GM12875 (cell line): ENCODE data around the gene SECISBP2.

Experiments
- H3K4me3 ChIP-seq: one replicate; pipeline ENCODE4 v1.5.1; 2011; ENCODE audit warnings: low read depth, low read length, control low read depth
- TF ChIP-seq, protein P1 (sequence below): IDR thresholded peaks from 2 replicates; pipeline ENCODE4 v1.5.1; 2011; ENCODE audit warnings: low read depth, mild to moderate bottlenecking, control low read depth, inconsistent platforms, low read length, moderate library complexity, borderline replicate concordance; ENCODE audit not compliant: insufficient read depth

The SECISBP2 gene

DNA sequence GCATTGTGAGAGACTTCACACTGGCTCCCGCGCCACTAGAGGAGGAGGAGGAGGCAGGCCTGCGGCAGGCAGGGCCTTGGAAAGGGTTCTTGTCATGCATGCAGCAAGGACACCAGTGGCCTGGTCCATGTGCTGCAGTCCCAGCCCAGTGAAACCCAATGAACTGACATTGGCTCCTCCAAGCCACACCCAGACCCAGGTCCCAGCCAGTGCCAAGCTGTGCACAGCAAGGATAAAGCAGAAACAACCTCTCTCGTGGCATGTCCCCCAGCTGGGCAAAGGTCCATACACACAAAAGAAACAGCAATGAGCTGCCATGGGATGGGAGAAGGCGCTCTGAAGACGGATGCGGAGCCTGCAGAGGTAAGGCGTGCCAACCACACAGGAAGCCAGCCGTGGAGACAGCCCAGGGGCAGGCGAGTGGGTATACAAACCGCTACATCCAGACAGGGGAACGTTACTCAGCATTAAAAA, 90.4 kb downstream of the SECISBP2 start:
- no peak overlapping the region for H3K4me3 ChIP-seq
- TF ChIP-seq, protein P1, sequence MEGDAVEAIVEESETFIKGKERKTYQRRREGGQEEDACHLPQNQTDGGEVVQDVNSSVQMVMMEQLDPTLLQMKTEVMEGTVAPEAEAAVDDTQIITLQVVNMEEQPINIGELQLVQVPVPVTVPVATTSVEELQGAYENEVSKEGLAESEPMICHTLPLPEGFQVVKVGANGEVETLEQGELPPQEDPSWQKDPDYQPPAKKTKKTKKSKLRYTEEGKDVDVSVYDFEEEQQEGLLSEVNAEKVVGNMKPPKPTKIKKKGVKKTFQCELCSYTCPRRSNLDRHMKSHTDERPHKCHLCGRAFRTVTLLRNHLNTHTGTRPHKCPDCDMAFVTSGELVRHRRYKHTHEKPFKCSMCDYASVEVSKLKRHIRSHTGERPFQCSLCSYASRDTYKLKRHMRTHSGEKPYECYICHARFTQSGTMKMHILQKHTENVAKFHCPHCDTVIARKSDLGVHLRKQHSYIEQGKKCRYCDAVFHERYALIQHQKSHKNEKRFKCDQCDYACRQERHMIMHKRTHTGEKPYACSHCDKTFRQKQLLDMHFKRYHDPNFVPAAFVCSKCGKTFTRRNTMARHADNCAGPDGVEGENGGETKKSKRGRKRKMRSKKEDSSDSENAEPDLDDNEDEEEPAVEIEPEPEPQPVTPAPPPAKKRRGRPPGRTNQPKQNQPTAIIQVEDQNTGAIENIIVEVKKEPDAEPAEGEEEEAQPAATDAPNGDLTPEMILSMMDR, result no peak
